Epithelial cell of esophagus (primary cell): Measurements from ENCODE around the gene SPHK2.

ENCODE experiments used
- DNase-seq: peaks from one replicate; pipeline ENCODE4 v3.0.0; 2010; ENCODE audit warnings: low read depth
- H3K4me3 ChIP-seq: 2 replicates; pipeline ENCODE4 v1.5.1; 2011; ENCODE audit warnings: mild to moderate bottlenecking, low read length, control low read depth
- CTCF ChIP-seq: IDR thresholded peaks from 2 replicates; pipeline ENCODE4 v1.5.1; 2011; ENCODE audit warnings: low read depth, mild to moderate bottlenecking, low read length, control low read depth, inconsistent platforms; ENCODE audit not compliant: insufficient read depth; ENCODE audit errors: missing control alignments

Gene SPHK2

GRCh38 chr19:48664476-48664875 is 45.2 kb downstream of the SPHK2 start:
- no peak for DNase-seq
- H3K4me3 ChIP-seq = no peak overlapping the region
- no peak for TF ChIP-seq CTCF

GRCh38 chr19:48665786-48666185 is 46.5 kb downstream of the SPHK2 start:
- no peak overlapping the region for H3K4me3 ChIP-seq
- TF ChIP-seq CTCF = no peak
- DNase-seq = no peak

- no peak for TF ChIP-seq CTCF
- H3K4me3 ChIP-seq = no peak overlapping the region
- DNase-seq = no peak
These were observed 49.0 kb downstream of the SPHK2 start for GRCh38 chr19:48668332-48668731.

GRCh38 chr19:48668761-48669160 is 49.5 kb downstream of the SPHK2 start:
- TF ChIP-seq CTCF = no peak

GRCh38 chr19:48669903-48670668 is 50.8 kb downstream of the SPHK2 start:
- H3K4me3 ChIP-seq = no peak overlapping the region
- no peak for TF ChIP-seq CTCF
- no peak for DNase-seq

More at GRCh38 chr19:48668761-48669160, 49.5 kb downstream of the SPHK2 start:
- no peak for DNase-seq
- H3K4me3 ChIP-seq = no peak overlapping the region

- no peak overlapping the region for H3K4me3 ChIP-seq
- DNase-seq = no peak
- TF ChIP-seq CTCF = no peak
These were observed 51.6 kb downstream of the SPHK2 start for GRCh38 chr19:48670699-48671445.

- DNase-seq = no peak
- TF ChIP-seq CTCF = no peak
- no peak overlapping the region for H3K4me3 ChIP-seq
These were observed 52.2 kb downstream of the SPHK2 start for GRCh38 chr19:48671446-48671995.
